Panc1 (cell line): ENCODE results near the gene OR2D2. TPM values are rescaled to one million over a fixed set of nuclear protein-coding genes. Genes with fewer than 3 reads are reported as not detected.

Source experiments
- ATAC-seq: fragments of 200-7000 bp; cut with Tn5 transposase; 2 replicates; pipeline ENCODE4 v1.9.1; 2020; ENCODE audit warnings: mild to moderate bottlenecking, moderate library complexity
- BruUV-seq: library from RNA; stranded (reverse); fragments of 400-500 nt; replicated peaks from 2 replicates; lab custom pipeline; 2021; lab: Mats Ljungman, UMichigan
- CTCF ChIA-PET: fragments of 300-600 bp; sonication (Branson Sonifier 250); formaldehyde crosslinking; loops from one replicate; lab custom pipeline; 2022; ENCODE audit warnings: antibody characterized with exemption; lab: Charles Lee
- POLR2A ChIA-PET: fragments of 300-600 bp; sonication (Branson Sonifier 250); formaldehyde crosslinking; loops from one replicate; lab custom pipeline; 2022; ENCODE audit warnings: antibody characterized with exemption; lab: Charles Lee
- DNase-seq: peaks from one replicate; pipeline ENCODE4 v3.0.0-alpha.2; 2010; ENCODE audit warnings: low read depth, low spot score
- H3K27ac ChIP-seq: 2 replicates; pipeline ENCODE4 v1.5.1; 2011; ENCODE audit warnings: mild to moderate bottlenecking, low read length, inconsistent platforms
- H3K27me3 ChIP-seq: fragments of 200-500 bp; sonication (Bioruptor generic); 2 replicates; pipeline ENCODE4 v1.6.0; 2014; ENCODE audit warnings: low read length, inconsistent platforms; ENCODE audit not compliant: control insufficient read depth, insufficient read depth
- H3K36me3 ChIP-seq: fragments of 200-500 bp; sonication (Bioruptor generic); 2 replicates; pipeline ENCODE4 v1.5.1; 2014; ENCODE audit warnings: inconsistent platforms, mild to moderate bottlenecking, low read length, moderate library complexity; ENCODE audit not compliant: control insufficient read depth, insufficient read depth
- H3K4me1 ChIP-seq: 2 replicates; pipeline ENCODE4 v1.5.1; 2011; ENCODE audit warnings: inconsistent platforms, mild to moderate bottlenecking, low read length, moderate library complexity; ENCODE audit not compliant: control insufficient read depth, insufficient read depth
- H3K4me3 ChIP-seq, 2 experiments: 2 replicates each; pipeline ENCODE4 v1.5.1; 2011 to 2012; ENCODE audit warnings: low read depth in 2 of 2, low read length in 2 of 2, mild to moderate bottlenecking in 2 of 2, inconsistent platforms in 1 of 2, moderate library complexity in 1 of 2
- H3K9me3 ChIP-seq: fragments of 200-500 bp; sonication (Bioruptor generic); 2 replicates; pipeline ENCODE4 v1.5.1; 2014; ENCODE audit warnings: low read depth, mild to moderate bottlenecking, inconsistent platforms, low read length, moderate library complexity; ENCODE audit not compliant: control insufficient read depth, insufficient read depth
- CTCF ChIP-seq: fragments of 450-650 bp; IDR thresholded peaks from 2 replicates; pipeline ENCODE4 v1.5.1; 2017; ENCODE audit warnings: mild to moderate bottlenecking
- POLR2AphosphoS5 ChIP-seq: IDR thresholded peaks from 2 replicates; pipeline ENCODE4 v1.6.1; 2012; ENCODE audit warnings: mild to moderate bottlenecking, low read depth, low read length, moderate library complexity
- REST ChIP-seq, 2 experiments: IDR thresholded peaks; 2 replicates each; pipeline ENCODE4 v1.6.1; 2011 to 2012; ENCODE audit warnings: low read depth in 2 of 2, control low read depth in 1 of 2, low read length in 1 of 2, mild to moderate bottlenecking in 1 of 2, moderate library complexity in 1 of 2; ENCODE audit not compliant: insufficient read depth in 1 of 2
- SIN3A ChIP-seq: IDR thresholded peaks from 2 replicates; pipeline ENCODE4 v1.6.1; 2012; ENCODE audit warnings: low read depth, mild to moderate bottlenecking, low read length, moderate library complexity, borderline replicate concordance; ENCODE audit not compliant: insufficient read depth
- TCF7L2 ChIP-seq: IDR thresholded peaks from 2 replicates; pipeline ENCODE4 v1.6.1; 2011; ENCODE audit warnings: mild to moderate bottlenecking, low read depth, low read length, inconsistent platforms
- in situ Hi-C: cut with HindIII; loops from 2 replicates; pipeline ENCODE4 v1.10.0; 2016; ENCODE audit warnings: low sequenced_read_pairs, low pct_unique_long_range_greater_than_20kb
- intact Hi-C: fragments of 100-400 bp; cut with micrococcal nuclease; formaldehyde crosslinking; loops from one replicate; pipeline ENCODE4 v1.10.0; 2022; ENCODE audit not compliant: unreplicated experiment
- total RNA-seq: library from RNA; stranded (reverse); gene quantifications from one replicate; pipeline ENCODE4 v1.2.1, GENCODE V29; 2021; ENCODE audit not compliant: unreplicated experiment

OR2D2 gene
- total RNA-seq, 1 experiment from 2014 or later = 0.49 TPM

DNA sequence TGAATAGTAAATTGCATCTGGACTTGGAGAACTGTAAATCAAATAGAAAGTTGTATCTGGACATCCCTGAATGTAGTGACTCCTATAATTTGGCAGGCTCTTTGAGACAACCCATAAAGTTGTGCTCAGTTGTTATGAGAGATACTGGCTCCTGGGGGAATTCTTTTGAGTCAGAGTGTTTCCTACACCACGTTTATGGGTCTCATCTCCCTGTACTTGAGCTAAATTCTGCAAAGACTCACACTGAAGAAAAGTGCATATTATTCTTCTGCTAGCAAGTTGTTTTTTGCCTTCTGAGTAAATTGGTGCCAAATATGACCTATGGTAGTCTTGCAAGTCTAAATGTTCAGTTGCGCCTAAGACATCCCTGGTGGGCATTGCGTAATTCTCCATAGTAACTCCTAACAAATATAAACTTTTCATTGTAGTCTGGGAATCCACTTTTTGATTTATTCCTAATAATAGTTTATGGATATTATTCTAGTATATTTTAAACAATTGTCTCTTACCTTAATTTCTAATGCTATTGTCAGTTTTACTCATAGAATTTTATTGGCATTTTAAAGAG, 38.9 kb upstream of the OR2D2 start:
- H3K4me3 ChIP-seq = no peak overlapping the region
- no TSS peak for BruUV-seq
- H3K36me3 ChIP-seq = peaks cover 3% of the 10 kb centered on the region; the same call in 1 of the 2 replicates
- intact Hi-C loops (no loop called here), in situ Hi-C loops (no loop called here)
- H3K4me1 ChIP-seq = peaks cover 8% of the 10 kb centered on the region; the same call in 1 of the 2 replicates
- no peak for TF ChIP-seq REST (IDR thresholded peaks at IDR 0.05; ENCODE audit: insufficient read depth in 1 of 2, low read depth in 2 of 2, low read length in 1 of 2)
- no peak for TF ChIP-seq CTCF
- no peak for TF ChIP-seq SIN3A
- TF ChIP-seq TCF7L2 = no peak
- no peak for TF ChIP-seq POLR2AphosphoS5
- no peaks in the 10 kb centered on the region for H3K27me3 ChIP-seq
- DNase-seq (no peak), ATAC-seq (no peak)
- ChIA-PET POLR2A (no interaction called here), CTCF (no interaction called here)
- H3K9me3 ChIP-seq = no peaks in the 10 kb centered on the region
- no peak overlapping the region for H3K27ac ChIP-seq

DNA sequence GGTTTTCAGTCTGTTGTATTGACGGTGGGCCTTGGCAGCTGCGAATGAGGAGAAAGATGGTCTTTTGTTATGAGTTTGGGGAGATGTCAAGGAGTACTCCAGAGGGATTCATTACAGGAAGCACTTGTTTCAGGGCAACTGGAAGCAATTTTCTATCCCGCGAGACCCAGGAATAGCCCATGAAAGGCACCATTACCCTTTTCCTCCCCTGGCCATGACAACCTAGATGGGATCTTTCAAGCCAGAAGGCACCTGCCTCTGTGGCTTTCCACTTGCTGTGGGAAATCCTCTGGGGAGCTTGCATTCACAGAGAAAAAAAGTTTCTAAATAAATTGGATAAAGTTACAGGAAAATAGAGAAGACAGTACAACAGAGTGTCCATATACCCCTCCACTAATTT, 36.6 kb upstream of the OR2D2 start:
- ATAC-seq = no peak
- ChIA-PET CTCF (no interaction called here), POLR2A (interaction anchor here (0.6 kb wide), 1 partner anchor 88 kb away, joined by 6 read pairs; no protein-coding TSS in a partner anchor)
- no peaks in the 10 kb centered on the region for H3K9me3 ChIP-seq
- H3K36me3 ChIP-seq = peaks cover 3% of the 10 kb centered on the region; the same call in 1 of the 2 replicates
- BruUV-seq = no TSS peak
- no peak for TF ChIP-seq POLR2AphosphoS5
- TF ChIP-seq REST (IDR thresholded peaks at IDR 0.05; ENCODE audit: insufficient read depth in 1 of 2, low read depth in 2 of 2, low read length in 1 of 2) = no peak
- TF ChIP-seq TCF7L2 = no peak
- TF ChIP-seq CTCF = no peak
- no peak for TF ChIP-seq SIN3A
- peaks cover 14% of the 10 kb centered on the region for H3K4me1 ChIP-seq
- no peak overlapping the region for H3K4me3 ChIP-seq
- H3K27ac ChIP-seq = no peak overlapping the region
- intact Hi-C loops (no loop called here), in situ Hi-C loops (no loop called here)
- no peak for DNase-seq
- no peaks in the 10 kb centered on the region for H3K27me3 ChIP-seq
